Hippocampal formation (tissue), 2 donors: ENCODE measurements around the gene TOR1AIP1.

Experiments used
- DNase-seq, 2 donors: peaks; one replicate each; lab custom pipeline; 2025; lab: John Stamatoyannopoulos, UW

TOR1AIP1 gene

GRCh38 chr1:179881642-179882252, 338 bp upstream of the TOR1AIP1 start:
- DNase-seq = peak in 1 of 2 donors; percentile 96

- DNase-seq = peak in 1 of 2 donors; percentile 65
Measured at GRCh38 chr1:179883040-179883744, 1.1 kb downstream of the TOR1AIP1 start.

- DNase-seq = no peak
Measured at GRCh38 chr1:179883745-179884138, 1.7 kb downstream of the TOR1AIP1 start.

- DNase-seq = no peak
Measured at GRCh38 chr1:179888071-179888470, 6.0 kb downstream of the TOR1AIP1 start.

- DNase-seq = no peak
Measured at GRCh38 chr1:179889589-179889988, 7.5 kb downstream of the TOR1AIP1 start.

GRCh38 chr1:179910934-179911333, 28.8 kb downstream of the TOR1AIP1 start:
- no peak for DNase-seq

GRCh38 chr1:179911812-179912211, 29.7 kb downstream of the TOR1AIP1 start:
- DNase-seq = no peak

- no peak for DNase-seq
Measured at GRCh38 chr1:179917601-179918429, 35.7 kb downstream of the TOR1AIP1 start.

GRCh38 chr1:179921472-179921871, 39.4 kb downstream of the TOR1AIP1 start:
- DNase-seq = no peak

GRCh38 chr1:179921981-179922872, 40.1 kb downstream of the TOR1AIP1 start:
- DNase-seq = no peak

GRCh38 chr1:179923029-179923428, 40.9 kb downstream of the TOR1AIP1 start:
- DNase-seq = no peak

- DNase-seq = no peak
Measured at GRCh38 chr1:179924268-179924667, 42.2 kb downstream of the TOR1AIP1 start.

GRCh38 chr1:179925302-179925701, 43.2 kb downstream of the TOR1AIP1 start:
- DNase-seq = no peak

- no peak for DNase-seq
Measured at GRCh38 chr1:179925922-179926849, 44.1 kb downstream of the TOR1AIP1 start.

- DNase-seq = no peak
Measured at GRCh38 chr1:179926850-179927205, 44.7 kb downstream of the TOR1AIP1 start.

- DNase-seq = no peak
Measured at GRCh38 chr1:179929955-179930798, 48.1 kb downstream of the TOR1AIP1 start.

GRCh38 chr1:179930867-179931266, 48.8 kb downstream of the TOR1AIP1 start:
- no peak for DNase-seq

- no peak for DNase-seq
Measured at GRCh38 chr1:179933219-179933618, 51.1 kb downstream of the TOR1AIP1 start.

GRCh38 chr1:179935909-179936496, 53.9 kb downstream of the TOR1AIP1 start:
- no peak for DNase-seq
